OCI-LY7 (cell line): ENCODE results near the gene ATG4C. TPM values are rescaled to one million over a fixed set of nuclear protein-coding genes. Genes with fewer than 3 reads are reported as not detected.
"Not testable (repeated sequence)": the region's sequence is repeated elsewhere in the genome, so short reads cannot be mapped to it uniquely, and the experiment has no call there.

Experiments used
- BruUV-seq: library from RNA; stranded (reverse); fragments of 400-500 nt; replicated peaks from 2 replicates; lab custom pipeline; 2021; lab: Mats Ljungman, UMichigan
- CTCF ChIA-PET: fragments of 300-600 bp; sonication (Branson Sonifier 250); formaldehyde crosslinking; loops from one replicate; lab custom pipeline; 2022; ENCODE audit warnings: antibody characterized with exemption; ENCODE audit not compliant: unreplicated experiment; lab: Charles Lee
- POLR2A ChIA-PET: fragments of 300-600 bp; sonication (Branson Sonifier 250); formaldehyde crosslinking; loops from one replicate; lab custom pipeline; 2022; ENCODE audit warnings: antibody characterized with exemption; lab: Charles Lee
- DNase-seq: peaks from one replicate; pipeline ENCODE4 v3.0.0-alpha.2; 2015; ENCODE audit warnings: low spot score
- H2AFZ ChIP-seq: fragments of 200-600 bp; sonication (generic), shearing (Covaris generic); 2 replicates; pipeline ENCODE4 v1.6.1; 2014; ENCODE audit warnings: mild to moderate bottlenecking, antibody characterized with exemption, low read length, moderate library complexity
- H3K27ac ChIP-seq: fragments of 200-600 bp; sonication (generic); 2 replicates; pipeline ENCODE4 v1.5.1; 2014; ENCODE audit warnings: mixed run types, low read depth, mild to moderate bottlenecking, moderate library complexity, low read length, inconsistent platforms; ENCODE audit not compliant: poor library complexity, severe bottlenecking
- H3K36me3 ChIP-seq: fragments of 200-600 bp; sonication (generic); 2 replicates; pipeline ENCODE4 v1.6.1; 2014; ENCODE audit warnings: mild to moderate bottlenecking, antibody characterized with exemption, low read length, moderate library complexity, mixed read lengths; ENCODE audit not compliant: insufficient read depth
- H3K4me1 ChIP-seq: fragments of 200-600 bp; sonication (generic); 2 replicates; pipeline ENCODE4 v1.5.1; 2014; ENCODE audit warnings: mild to moderate bottlenecking, low read length; ENCODE audit not compliant: insufficient read depth, poor library complexity, severe bottlenecking
- H3K4me2 ChIP-seq: fragments of 200-600 bp; sonication (generic); 2 replicates; pipeline ENCODE4 v1.6.1; 2014; ENCODE audit warnings: mild to moderate bottlenecking, low read length
- H3K4me3 ChIP-seq: fragments of 200-600 bp; sonication (generic); 2 replicates; pipeline ENCODE4 v1.5.1; 2014; ENCODE audit warnings: mild to moderate bottlenecking, low read depth, low read length; ENCODE audit not compliant: poor library complexity, severe bottlenecking
- H3K79me2 ChIP-seq: fragments of 200-600 bp; sonication (generic); 2 replicates; pipeline ENCODE4 v1.6.1; 2016; ENCODE audit warnings: low read depth, mild to moderate bottlenecking, low read length, moderate library complexity, mixed read lengths; ENCODE audit not compliant: insufficient read depth
- H3K9me2 ChIP-seq: fragments of 200-600 bp; sonication (generic); 2 replicates; pipeline ENCODE4 v1.6.1; 2016; ENCODE audit warnings: mild to moderate bottlenecking, low read length, mixed read lengths; ENCODE audit not compliant: insufficient read depth
- H3K9me3 ChIP-seq: fragments of 200-600 bp; sonication (generic); 2 replicates; pipeline ENCODE4 v1.6.1; 2014; ENCODE audit warnings: mild to moderate bottlenecking, mixed run types, low read length, mixed read lengths
- H4K20me1 ChIP-seq: fragments of 200-600 bp; sonication (generic); 2 replicates; pipeline ENCODE4 v1.6.1; 2014; ENCODE audit warnings: mild to moderate bottlenecking, antibody characterized with exemption, low read length, moderate library complexity, mixed read lengths; ENCODE audit not compliant: insufficient read depth
- EZH2phosphoT487 ChIP-seq: fragments of 200-600 bp; sonication (generic); IDR thresholded peaks from 2 replicates; pipeline ENCODE4 v1.6.1; 2018; ENCODE audit warnings: low read depth, borderline replicate concordance, mild to moderate bottlenecking, mixed run types, antibody characterized with exemption, low read length, moderate library complexity, mixed read lengths
- intact Hi-C: fragments of 100-400 bp; cut with micrococcal nuclease; formaldehyde crosslinking; loops from one replicate; pipeline ENCODE4 v1.10.0; 2022; ENCODE audit not compliant: unreplicated experiment
- total RNA-seq, 2 experiments: library from RNA; depleted of rRNA in 1 of 2; stranded (reverse); fragments of >200 nt in 1 of 2; shearing (Covaris generic) in 1 of 2; gene quantifications; 2 replicates each; pipeline ENCODE4 v1.2.3, GENCODE V29; 2014 to 2022
- TF ChIP-seq, protein P1 (sequence below): fragments of 200-600 bp; sonication (generic); conservative IDR thresholded peaks from 2 replicates; pipeline ENCODE4 v1.5.1; 2014; ENCODE audit warnings: mild to moderate bottlenecking, antibody characterized with exemption, low read length, moderate library complexity, mixed read lengths

The ATG4C gene
- total RNA-seq, 2 experiments from 2014 or later: 7.3 to 15.2 TPM

DNA sequence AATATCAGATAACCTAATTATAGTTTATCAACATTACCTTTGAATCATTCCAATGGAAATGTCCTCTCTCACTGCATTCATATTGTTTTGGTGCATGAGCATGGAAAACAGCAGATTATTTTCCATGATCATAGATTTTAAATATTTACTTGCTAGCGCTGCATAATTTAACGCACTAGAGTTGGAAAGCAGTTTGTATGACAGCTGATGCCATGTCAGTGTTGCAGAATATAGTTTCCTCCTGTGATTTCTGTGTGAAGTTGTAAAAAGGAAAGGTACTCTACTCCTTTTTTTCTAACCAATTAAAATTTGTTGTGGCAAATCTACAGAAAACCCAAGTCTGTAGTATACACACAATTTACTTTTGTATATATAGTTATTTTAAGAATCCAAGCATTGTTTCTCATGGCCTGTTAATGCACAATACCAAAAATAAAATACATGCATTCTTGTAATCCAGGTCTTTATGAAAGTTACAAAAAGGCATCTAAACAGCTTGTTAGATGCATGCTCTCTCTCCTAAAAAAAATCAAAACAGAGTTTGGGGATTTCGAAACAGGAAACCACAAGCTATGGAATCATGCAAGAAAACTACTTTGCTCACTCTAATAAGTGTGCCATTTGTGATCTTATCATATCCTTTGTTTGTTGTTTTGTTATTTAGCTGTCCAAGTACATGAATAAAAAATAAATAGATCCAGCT lies 1.9 kb upstream of the ATG4C start:
- no peak overlapping the region for H3K4me2 ChIP-seq
- POLR2A ChIA-PET: interaction anchor here (0.6 to 1.4 kb wide), 4 partner anchors 11 to 1306 kb away, joined by 3 to 4 read pairs (median 3); no protein-coding TSS in a partner anchor
- peaks cover 12% of the 10 kb centered on the region for H3K4me1 ChIP-seq
- H3K4me3 ChIP-seq: no peak overlapping the region
- no peak overlapping the region for H2AFZ ChIP-seq
- intact Hi-C loops: no loop called here
- CTCF ChIA-PET: no interaction called here
- DNase-seq: no peak
- no peaks in the 10 kb centered on the region for H4K20me1 ChIP-seq
- H3K79me2 ChIP-seq: peaks cover 21% of the 10 kb centered on the region; the same call in 1 of the 2 replicates
- TF ChIP-seq, protein P1, sequence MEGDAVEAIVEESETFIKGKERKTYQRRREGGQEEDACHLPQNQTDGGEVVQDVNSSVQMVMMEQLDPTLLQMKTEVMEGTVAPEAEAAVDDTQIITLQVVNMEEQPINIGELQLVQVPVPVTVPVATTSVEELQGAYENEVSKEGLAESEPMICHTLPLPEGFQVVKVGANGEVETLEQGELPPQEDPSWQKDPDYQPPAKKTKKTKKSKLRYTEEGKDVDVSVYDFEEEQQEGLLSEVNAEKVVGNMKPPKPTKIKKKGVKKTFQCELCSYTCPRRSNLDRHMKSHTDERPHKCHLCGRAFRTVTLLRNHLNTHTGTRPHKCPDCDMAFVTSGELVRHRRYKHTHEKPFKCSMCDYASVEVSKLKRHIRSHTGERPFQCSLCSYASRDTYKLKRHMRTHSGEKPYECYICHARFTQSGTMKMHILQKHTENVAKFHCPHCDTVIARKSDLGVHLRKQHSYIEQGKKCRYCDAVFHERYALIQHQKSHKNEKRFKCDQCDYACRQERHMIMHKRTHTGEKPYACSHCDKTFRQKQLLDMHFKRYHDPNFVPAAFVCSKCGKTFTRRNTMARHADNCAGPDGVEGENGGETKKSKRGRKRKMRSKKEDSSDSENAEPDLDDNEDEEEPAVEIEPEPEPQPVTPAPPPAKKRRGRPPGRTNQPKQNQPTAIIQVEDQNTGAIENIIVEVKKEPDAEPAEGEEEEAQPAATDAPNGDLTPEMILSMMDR: no peak
- no peak for TF ChIP-seq EZH2phosphoT487
- H3K27ac ChIP-seq: no peak overlapping the region
- no peaks in the 10 kb centered on the region for H3K9me3 ChIP-seq
- no TSS peak for BruUV-seq
- H3K9me2 ChIP-seq: no peaks in the 10 kb centered on the region
- no peaks in the 10 kb centered on the region for H3K36me3 ChIP-seq

DNA sequence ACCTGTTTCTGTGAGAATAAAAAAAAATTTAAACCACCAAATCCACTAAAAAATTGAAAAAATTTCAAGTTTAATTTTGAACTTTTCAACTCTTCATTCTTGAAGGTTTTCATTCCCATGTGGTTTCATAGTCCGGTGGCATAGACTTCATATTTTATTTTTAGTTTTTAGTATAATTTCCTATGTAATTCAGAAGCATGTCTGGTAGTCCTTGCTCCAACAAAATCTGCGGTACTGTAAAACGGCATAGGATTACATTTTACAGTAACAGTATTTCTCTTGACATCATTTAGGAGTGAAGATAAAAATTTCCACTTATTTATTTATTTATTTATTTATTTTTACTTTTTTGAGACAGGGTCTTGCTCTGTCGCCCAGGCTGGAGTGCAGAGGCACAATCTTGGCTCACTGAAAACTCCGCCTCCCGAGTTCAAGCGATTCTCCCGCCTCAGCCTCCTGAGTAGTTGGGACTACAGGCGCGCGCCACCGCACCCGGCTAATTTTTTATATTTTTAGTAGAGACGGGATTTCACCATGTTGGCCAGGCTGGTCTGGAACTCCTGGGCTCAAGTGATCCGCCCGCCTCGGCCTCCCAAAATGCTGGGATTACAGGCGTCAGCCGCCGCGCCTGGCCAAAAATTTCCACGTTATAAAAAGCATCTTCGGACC lies 1.3 kb upstream of the ATG4C start:
- H3K79me2 ChIP-seq: peaks cover 25% of the 10 kb centered on the region; the same call in 1 of the 2 replicates
- CTCF ChIA-PET, H4K20me1 ChIP-seq, BruUV-seq, H3K27ac ChIP-seq, H3K9me2 ChIP-seq, intact Hi-C loops, H3K36me3 ChIP-seq, H3K4me2 ChIP-seq, H3K9me3 ChIP-seq, DNase-seq: not testable (repeated sequence)
- H2AFZ ChIP-seq: peak overlapping the region; percentile 92; the same call in 1 of the 2 replicates
- peak overlapping the region; percentile 89 for H3K4me3 ChIP-seq
- POLR2A ChIA-PET: interaction anchor here (1.4 kb wide), 1 partner anchor 12 kb away, joined by 4 read pairs; no protein-coding TSS in a partner anchor
- peaks cover 12% of the 10 kb centered on the region for H3K4me1 ChIP-seq

DNA sequence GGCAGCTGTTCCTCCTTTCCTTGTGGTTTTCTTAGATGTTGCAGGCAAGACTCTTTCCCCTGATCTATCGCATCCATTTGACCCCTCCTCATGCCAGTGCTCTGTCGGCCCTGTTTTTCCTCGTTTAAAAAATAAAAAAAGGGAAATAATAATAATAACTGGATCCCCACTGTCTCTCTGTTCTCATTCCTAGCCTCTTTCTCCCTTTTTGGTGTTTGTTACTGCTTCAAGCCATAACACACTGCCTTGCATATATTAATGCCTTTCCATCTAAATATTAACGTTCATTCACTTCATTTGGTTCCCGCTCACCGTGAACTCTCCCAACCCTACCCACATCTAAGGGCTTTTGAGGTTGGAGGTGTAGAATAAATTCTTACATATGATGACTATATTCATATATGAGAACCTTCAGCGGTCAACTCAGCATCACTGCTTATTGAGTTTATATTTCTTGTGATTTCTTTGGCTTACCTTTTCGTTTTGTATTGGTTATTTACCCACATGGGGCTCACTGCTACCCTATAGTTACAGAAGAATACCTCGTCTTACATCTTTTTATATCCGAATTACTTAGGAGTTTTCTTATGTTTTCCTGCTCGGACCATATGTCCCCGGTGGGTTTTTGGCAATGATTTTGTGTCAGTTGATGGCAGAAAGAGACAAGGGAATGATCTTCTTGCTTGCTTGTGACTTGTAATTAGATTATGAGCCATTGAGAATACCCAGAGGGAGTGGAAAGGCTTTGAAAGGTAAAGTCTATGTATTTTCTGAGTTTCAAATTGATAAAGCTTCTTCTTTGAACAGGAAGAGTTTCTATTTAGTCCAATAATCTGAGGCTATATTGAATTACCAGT lies 805 bp downstream of the ATG4C start:
- POLR2A ChIA-PET: interaction anchor here (0.6 to 1.3 kb wide), 5 partner anchors 21 to 129 kb away, joined by 3 to 6 read pairs (median 3); no protein-coding TSS in a partner anchor
- peaks cover 41% of the 10 kb centered on the region for H3K79me2 ChIP-seq
- TSS peak; percentile 88 for BruUV-seq

More for the DNA sequence above, 805 bp downstream of the ATG4C start:
- Histone ChIP-seq H3K9me2 (no peaks in the 10 kb centered on the region), H3K4me2 (peak overlapping the region; percentile 89), H3K36me3 (no peaks in the 10 kb centered on the region), H3K4me1 (peaks cover 12% of the 10 kb centered on the region), H3K27ac (peak overlapping the region; percentile 68), H3K4me3 (peak overlapping the region; percentile 89), H4K20me1 (0 out of 2 replicates have a peak, but pooled peaks cover 3% of the 10 kb centered on the region), H2AFZ (peak overlapping the region; percentile 92), H3K9me3 (no peaks in the 10 kb centered on the region)
- CTCF ChIA-PET: no interaction called here
- intact Hi-C loops: loop anchor here (2.0 kb wide), 1 partner anchor 16 kb away; no protein-coding TSS in a partner anchor
- DNase-seq: peak; percentile 13
- TF ChIP-seq, protein P1: no peak
- TF ChIP-seq EZH2phosphoT487: no peak
